Endometrium (tissue), 2 donors: ENCODE measurements around the gene DUS1L.

Source experiments
- FAIRE-seq: peaks from 2 replicates; lab custom pipeline; 2012; peaks lifted over from hg19 to GRCh38; lab: Jason Lieb, UNC
- donor health status: control.
- donor health status: control.

Gene DUS1L

DNA sequence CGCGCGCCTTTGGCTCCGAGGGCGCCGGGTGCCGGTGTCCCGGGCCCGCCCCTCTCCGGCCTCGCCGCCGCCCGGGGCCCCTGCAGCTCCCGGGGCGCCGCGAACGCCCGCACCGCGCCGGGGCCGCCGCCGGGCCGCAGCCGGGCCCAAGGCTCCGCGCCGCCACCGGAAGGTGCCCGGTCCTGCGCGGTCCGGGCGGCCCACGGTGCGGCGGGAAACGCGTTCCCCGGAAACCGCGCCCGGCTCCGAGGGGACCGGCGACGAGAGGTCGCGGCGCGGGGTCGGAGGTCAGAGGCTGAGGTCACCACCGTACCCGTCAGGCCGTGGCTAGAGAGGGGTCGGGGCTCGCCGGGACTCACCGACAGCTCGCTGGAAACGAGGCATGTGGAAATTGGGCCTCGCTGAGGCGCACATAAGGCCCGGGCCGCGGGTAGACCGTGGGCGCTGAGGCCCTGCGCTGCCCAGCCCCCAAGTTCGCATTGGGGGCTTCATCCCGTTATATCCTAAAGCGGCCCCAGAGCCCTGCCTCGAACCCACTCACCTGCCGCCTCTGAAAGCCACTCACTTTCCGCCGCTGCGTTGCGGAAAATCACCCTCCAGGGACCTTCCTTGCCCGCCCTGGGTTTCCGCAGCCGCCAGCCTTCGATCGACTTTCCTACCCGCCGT is at the start of gene DUS1L:
Gene DUS1L, minus strand, starts transcription at position 167 of the 666 bp plus-strand sequence. CDS start 745 bp downstream, outside the sequence.
- no peak for FAIRE-seq

DNA sequence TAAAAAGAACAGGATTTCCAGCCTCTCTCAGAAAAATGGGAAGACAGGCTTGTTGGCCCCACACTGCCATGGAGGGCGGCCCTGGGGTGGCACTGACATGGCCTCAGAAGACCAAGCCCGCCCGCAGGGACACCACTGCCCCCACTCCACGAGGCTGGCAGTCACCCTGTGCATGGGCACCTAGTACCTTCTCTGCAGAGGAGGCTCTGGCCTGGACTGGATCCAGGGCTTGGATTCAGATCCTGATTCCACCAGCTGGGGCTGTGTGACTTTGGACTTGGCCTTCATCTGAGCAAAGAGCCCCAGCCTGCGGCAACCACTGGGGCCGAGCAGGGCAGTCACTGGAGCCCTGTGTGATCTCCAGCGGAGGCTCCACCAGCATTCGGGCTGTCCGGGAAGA is 49.3 kb upstream of the DUS1L start:
- no peak for FAIRE-seq

DNA sequence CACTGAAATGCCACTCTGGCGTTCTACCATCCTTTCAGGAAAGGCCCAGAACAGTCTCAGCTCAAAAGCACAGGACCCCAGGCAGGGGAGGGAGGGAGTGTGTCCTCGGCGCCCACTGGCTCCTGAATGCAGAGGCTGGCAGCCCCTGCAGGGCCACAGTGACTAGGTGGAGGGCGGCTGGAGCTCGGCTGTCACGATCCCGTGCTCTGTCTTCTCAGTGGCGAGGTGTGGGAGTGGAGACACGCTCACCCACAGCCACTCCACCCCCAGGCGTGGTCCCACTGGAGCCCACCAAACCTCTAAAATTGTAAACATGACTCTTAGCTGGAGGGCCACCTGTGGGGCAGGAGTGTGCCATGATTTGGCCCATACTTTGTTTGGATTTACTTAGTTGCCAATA is 48.8 kb upstream of the DUS1L start:
- FAIRE-seq: no peak

DNA sequence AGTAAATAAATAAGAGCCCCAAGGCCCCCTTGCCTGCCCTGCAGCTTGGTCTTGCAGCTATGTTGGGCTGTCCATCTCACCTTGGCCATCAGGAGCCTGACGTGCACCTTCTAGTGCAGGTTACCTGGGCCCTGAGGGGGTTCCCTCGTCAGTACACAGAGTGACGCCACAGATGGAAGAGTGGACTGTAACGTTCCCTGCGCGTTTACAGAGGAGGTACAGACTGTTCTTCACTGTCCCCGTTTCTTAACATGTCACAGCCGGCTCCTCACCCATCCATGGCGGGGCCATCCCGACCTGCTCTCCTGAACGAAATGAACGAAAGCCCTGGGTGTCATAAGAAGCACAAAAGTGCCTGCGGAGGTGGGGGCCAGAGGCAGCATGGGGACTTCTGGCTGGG is 48.3 kb upstream of the DUS1L start:
- FAIRE-seq: no peak

DNA sequence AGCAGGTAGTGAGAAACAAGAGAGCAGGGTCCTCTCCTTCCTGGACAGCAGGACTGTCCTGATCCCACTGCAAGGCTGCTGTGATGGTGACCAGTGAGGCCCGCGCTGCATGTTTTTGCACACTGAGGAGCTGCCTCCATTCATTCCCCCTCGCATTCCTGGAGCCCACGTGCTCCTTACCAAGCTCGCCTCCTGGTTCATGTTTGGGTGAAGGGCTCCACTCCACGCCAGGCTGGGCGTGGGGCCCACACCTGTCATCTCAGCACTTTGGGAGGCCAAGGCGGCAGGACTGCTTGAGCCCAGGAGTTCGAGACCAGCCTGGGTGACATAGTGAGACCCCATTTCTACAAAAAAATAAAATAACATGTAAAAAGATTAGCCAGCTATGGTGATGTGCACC is 47.8 kb upstream of the DUS1L start:
- FAIRE-seq: no peak

DNA sequence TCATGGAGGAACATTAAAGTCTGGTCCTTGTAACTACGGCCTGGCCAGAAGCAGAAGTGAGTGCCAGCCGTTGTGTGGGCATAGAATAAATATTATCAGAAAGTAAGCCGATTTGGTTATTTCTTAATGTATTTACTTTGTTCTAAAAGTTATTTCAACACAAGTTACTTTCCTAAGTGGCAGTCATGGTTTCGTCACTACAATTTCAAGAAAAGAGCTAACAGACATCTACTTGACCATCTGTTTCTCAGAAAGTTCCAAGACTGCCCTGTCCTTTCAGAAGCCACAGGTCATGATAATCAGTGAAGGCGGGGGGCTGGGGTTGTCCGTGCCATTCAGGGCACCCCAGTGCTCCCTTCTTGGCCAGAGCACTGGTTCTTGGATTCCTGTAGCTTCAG is 47.3 kb upstream of the DUS1L start:
- FAIRE-seq: no peak

DNA sequence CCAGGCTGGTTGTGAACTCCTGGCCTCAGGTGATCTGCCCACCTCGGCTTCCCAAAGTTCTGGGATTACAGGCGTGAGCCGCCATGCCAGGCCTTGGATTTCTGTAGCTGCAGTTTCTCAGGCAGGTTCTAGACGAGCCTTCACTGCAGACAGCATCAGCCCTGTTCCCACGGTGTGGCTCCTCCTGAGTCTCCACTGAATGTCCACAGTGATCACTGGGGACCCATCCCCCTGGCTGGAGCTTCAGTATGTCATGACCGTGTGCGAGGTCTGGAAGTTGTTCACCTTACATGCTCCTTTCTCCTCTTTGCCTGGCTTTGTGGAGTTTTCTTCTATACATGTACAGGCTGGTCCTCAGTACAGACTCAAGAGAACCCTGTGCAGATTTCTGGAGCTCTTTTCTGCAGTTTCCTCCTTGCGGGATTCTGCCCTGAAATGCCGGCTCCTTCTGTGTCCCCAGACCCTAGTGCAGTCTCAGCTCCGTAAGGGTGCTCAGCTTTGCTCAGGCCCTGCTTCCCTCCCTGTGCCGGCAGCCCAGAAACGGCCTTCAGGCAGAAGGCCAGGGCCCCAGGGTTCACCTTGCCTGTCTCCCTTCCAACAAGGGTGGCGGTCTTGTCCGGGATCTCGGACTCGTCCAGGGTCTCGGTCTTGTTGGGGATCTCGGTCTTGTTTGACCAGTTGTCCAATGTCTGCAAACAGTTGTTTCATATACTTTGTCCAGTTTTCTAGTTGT is 46.7 kb upstream of the DUS1L start:
- no peak for FAIRE-seq

DNA sequence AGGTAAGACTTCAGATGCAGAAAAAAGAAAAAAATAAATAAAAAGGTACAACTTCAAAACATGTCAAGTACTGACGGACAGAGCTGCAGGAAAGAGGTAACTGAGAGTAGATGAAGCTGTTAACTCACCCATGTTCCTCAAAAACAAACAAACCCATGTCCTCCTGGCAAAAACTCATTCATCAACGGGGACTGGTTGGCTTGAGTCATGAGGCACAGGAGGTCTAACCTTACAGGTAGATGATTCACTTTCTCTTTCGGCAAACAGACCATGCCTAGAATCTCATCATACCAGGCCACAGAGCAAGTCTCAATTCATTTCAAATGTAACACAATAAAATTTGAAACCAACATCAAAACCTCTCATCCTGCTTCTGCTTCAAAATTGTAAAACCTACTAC is 44.7 kb upstream of the DUS1L start:
- FAIRE-seq: no peak

DNA sequence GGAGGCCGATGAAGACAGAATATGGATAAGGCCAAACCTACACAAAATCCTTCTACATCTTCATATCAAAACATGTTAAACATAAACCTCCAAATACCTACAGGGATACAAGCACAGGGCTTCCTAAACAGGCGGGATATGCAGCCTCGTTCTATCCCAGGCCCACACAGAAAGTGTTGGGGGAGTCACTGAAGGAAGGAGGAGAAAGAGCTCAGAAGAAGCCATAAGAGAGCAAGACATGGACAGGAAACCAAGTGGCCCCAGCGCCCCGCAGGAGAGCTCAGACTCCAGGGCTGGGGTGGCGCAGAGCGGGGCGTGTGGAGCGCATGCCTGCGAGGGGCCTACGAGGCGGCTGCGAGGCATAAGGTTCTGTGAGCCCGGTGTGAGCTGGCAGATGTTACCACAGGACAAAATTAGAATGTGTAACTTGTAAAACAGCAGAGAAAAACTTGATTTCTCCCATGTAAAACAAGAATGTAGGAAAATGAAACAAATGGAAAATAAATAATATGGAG is 43.4 kb upstream of the DUS1L start:
- FAIRE-seq: no peak

DNA sequence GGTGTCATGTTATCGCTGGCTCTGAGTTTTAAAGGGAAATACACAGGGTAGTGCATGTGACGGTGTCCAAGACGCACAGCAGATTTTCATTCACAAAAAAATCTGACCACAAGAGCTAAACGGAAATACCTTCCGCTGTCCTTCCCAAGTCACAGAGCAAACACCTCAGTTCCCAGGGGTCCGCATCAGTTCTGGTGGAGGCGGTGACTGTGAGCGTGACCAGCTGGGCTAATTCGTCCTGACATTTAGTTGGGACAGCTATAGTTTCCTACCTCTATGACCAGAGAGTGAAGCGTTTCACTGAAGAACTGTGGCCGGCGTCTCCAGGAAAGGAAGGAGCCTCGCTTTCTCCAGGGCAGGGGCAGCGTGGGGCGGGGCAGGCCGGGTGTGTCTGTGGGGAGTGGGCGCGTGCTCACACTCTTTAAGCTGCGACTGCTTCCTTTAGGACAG is 42.9 kb upstream of the DUS1L start:
- no peak for FAIRE-seq

DNA sequence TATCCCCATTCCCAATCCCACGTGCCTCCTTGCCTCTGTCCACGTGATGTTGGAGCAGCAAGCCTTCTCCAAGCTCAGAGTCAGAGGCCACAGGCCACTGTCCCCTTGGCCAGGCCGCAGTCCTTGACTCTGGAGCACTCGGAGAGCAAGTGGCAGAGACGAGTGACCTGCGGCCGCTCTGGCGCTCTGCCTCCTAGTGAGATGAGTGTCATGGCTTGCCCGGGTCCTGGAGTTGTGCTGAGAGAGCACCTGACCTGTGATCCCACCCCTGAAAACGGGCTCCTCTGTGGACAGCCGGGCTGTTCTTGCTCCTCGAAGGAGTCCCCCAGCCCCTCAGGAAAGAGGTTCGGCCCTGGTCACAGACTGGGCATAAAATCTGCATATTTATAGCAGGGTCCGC is 42.4 kb upstream of the DUS1L start:
- no peak for FAIRE-seq

DNA sequence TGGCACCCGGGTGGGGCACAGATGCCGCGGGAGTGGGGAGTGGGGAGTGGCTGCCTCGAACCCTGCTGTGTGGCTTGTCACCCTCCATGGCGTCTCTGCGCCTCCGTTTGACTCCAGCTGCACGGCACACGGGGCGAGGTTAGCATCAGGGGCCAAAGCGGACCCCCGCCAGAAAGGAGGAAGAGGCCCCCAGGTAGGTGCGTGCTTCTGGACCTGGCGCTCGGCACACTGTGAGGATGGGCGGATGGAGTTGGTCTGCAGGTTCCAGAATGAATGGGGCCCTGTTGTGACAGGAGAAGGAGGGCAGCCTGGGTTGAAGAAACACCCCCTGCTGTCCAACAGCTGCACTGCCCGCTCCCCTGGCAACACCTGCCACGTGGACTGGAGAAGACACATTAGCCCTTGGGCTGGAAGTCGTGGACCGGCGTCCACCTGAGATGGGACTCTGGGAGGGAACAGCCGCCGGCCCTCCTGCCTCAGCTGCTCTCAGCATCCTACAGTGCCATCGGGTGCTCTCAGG is 41.8 kb upstream of the DUS1L start:
- no peak for FAIRE-seq

DNA sequence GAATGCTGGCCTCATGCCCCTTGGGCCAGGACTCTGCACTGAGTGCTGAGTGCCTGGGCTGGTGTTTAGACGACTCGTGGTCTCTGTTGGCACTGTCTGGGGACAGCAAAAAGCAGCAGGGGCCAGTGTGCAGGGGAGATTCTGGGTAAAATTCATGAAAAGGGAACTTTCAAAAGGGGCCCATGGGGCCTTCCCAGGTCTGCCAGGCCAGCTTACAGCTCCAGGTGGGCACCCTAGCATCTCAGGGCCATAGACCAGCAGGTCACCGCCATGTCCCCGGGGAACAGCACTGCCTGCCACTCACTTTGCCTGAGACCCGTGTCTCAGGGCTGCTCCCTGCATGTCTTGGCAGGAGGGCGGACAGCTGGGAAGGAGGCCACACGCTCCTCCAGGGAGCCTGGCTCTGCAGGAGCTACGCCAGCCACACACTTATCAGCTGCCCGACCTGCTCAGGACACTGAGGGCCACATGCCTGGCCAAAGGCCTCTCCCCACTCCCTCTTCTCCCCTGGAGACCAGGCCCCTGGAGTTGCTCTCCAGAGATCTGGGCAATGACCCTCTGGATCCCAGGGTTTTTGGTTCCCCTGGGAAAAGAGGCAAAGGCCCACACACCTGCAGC is 41.2 kb upstream of the DUS1L start:
- FAIRE-seq: no peak

DNA sequence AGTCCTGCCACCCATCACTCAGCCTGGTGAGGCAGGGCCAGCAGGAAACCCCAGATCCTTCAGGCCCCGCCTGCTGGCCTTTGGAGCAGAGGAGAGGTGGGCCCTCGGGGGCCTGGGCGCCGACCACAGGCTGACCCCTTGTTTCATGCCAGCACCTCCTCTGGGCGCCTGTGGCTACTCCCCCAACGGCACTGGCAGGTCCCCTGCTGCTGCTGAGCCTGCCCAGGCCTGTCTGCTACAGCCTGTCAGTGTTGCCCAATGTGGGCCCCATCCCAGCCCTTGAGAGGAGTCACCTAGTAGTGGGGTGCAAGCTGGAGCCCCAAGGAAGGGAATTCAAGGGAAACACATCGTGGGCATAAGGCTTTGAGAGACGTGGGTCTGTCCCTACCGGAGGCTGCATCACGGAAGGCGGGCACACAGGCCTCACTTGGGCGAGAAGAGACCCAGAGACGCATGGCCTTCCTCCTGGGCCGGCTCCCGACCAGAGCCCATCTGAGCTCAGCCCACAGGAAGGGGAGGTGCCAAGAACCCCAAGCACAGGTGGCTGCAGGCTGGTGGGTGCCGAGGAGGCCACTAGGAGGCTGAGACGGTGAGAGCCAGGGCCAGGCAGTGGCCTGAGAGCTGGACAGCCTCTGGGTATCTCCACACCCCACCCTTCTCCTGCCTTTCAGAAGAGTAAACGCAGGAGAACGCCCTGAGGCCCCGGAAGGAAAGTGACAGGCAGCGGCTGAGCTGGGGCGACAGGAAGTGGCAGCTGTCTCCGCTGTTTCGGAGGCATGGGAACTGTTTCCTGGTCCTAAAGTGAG is 40.5 kb upstream of the DUS1L start:
- FAIRE-seq: no peak

DNA sequence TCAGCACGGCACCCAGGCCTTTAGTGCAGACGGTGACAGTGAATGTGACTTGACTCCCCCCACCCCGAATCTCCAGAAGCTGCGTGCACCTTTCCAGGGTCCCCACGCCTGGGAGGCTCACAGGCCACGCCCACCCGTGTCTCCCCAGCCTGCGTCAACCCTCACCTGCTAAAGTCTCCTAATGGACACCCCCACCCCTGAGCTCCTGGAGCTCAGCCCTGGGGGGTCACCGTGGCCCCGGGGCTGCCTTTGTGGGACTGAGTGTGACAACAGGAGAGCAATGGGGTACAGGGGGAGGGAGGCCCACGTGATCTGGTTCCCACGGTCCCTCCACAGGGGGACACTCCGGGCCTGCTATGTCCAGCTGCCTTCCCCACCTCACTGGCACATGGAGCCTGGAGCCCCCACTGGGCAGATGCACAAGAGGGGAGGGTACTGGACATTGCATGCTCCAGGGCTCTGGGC is 39.8 kb upstream of the DUS1L start:
- FAIRE-seq: no peak

DNA sequence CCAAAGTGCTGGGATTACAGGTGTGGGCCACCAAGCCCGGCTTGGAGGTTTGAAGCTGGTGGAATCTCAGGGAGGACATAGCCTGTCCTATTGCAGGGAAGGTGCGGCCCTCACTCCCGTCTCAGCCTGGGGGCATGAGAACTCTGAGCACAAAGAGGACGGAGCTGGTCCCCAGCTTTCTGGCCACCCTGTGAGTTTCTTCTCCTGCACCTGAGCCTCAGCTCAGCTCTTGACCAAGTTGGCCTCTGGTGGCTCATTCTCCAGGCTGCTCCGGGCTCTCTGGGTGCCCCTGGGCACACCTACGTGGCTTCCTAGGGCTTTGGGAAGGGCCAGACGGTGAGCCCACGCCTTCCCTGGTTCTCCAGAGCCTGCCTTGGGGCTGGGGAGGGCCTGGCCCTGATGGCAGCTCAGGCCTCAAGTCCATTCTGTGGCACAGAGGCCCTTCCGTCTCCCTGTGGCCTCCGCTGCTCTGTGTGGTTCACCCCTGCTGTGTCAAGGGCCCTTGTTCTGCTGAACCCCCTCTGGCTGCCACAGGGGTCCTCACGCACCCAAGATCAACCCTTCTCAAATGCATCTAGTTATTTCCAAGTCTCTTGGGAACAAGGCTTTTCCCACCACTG is 39.3 kb upstream of the DUS1L start:
- no peak for FAIRE-seq

DNA sequence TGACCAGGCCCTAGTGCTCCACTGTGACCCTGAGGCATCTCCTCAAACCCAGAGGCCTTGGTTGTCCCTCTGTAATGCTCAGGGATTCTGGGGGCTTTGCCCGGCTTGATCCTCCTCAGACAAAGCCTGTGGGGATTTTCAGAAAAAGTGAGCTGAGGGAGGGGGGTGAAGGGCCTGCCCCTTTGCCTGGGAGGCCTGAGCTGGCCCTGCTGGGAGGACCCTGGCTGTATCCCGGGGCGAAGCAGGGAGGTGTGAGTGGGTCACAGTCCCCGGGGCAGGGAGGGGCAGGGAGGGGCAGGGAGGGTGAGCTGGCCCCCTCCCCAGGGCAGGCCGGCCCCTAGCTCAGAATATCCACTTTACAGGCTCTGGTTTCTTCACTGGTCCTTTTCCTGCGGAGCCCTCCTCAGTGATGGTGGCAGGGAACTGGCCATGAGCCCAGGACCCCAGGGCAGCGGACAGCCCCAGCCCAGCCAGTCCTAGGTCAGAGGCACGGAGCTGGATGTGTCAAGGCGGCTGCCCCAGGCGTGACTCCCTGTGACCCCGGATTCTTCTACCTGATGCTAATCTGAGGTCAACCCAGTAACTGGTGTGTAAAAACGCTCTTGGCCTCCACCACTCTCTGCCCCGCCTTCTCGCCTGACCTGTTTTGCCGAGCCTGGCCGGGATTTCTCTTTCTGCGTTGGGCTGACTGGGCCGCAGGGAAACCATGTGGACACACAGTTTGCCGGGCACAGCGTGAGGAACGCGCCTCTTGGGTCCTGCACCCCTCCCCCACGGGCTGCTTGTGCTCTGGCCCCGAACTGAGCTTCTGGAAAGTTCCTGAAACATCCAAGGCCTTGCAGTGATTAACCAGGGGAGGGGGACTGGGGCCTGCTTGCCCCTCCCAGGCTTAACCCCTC is 38.2 kb upstream of the DUS1L start:
- FAIRE-seq: no peak

DNA sequence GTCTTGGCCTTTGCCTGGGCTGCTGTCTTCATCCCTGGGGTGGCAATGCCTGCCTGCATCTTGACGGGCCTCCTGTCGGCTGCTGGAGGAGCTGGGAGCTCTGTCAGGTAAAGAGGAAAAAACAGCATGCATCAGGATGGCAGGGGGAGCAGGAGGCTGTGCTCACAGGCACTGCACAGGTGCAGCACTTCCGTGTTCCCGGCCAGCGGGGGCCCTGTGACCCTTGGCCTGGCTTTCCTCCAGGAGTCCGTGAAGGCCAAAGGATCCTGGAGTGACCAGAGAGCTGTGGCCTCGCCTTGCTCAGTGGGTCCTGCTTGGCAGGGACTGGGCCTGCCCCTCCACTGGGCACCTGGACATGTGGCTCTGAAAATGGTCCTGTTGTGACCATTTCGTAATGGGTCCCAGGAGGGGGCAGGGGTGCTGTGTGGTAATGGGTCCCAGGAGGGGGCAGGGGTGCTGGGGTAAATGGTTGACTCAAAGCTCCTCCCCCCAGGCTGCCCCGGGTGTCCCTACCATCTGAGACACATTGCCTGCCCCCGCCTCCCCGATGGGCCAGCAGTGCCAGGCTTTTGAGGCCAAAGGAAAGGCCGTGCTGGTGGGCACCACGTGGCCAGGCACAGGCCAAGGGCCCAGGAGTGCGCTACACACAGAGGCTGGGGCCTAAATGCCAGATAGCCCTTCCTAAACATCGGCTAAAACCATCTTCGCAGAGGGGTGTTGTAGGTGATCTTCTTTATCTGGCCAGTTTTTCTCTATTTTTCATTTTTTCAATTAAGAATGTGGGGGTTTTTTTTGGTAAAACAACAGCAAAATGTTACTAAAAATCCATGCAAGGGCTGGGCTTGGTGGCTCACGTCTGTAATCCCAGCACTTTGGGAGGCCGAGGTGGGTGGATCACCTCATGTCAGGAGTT is 36.4 kb upstream of the DUS1L start:
- no peak for FAIRE-seq

DNA sequence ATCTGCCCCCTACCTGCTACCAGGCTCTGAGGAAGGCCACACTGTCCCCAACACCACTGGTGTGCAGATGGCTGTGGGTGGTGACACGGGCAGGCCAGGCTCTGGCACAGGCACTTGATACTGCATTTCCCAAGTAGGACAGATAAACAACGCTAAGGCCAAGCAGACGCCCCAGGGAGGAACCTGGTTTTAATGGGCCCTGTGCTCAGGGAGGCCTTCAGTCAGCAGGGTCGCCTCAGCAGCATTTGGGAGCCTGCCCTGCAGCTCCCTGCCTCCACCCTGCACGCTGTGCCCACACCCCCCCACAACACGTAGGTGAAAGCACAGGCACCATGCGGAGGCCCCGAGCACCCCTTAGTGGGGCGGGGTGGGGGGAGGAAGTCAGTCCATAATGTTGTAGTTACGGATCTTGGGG is 35.7 kb upstream of the DUS1L start:
- no peak for FAIRE-seq
